Activated CD4-positive, alpha-beta T cell treated with anti-CD3 and anti-CD28 coated beads, Interleukin-2, amount 50 U/mL, for 24 hours (primary cell): ENCODE results near the gene ACOXL.
A peak's percentile ranks its signal among the peaks of the same experiment; 100 is the strongest.
"Not testable (repeated sequence)": the region's sequence is repeated elsewhere in the genome, so short reads cannot be mapped to it uniquely, and the experiment has no call there.

Source experiments
- DNase-seq, 2 donors: peaks; one replicate each; pipeline ENCODE4 v3.0.0-alpha.2; 2020; ENCODE audit warnings: low read depth in 1 of 2, low spot score in 1 of 2

ACOXL gene

GRCh38 chr2:111031546-111032478 lies 299.4 kb downstream of the ACOXL start:
- DNase-seq, result no peak

- DNase-seq, result no peak
Measured at GRCh38 chr2:111032721-111033429, 300.5 kb downstream of the ACOXL start.

- no peak for DNase-seq
Measured at GRCh38 chr2:111034146-111034545, 301.8 kb downstream of the ACOXL start.

- DNase-seq, result no peak
Measured at GRCh38 chr2:111034606-111035005, 302.2 kb downstream of the ACOXL start.

GRCh38 chr2:111035830-111036441 lies 303.6 kb downstream of the ACOXL start:
- DNase-seq, result no peak

GRCh38 chr2:111037128-111037527 lies 304.8 kb downstream of the ACOXL start:
- DNase-seq, result no peak

- no peak for DNase-seq
Measured at GRCh38 chr2:111039628-111040383, 307.4 kb downstream of the ACOXL start.

GRCh38 chr2:111041398-111042202 lies 309.2 kb downstream of the ACOXL start:
- DNase-seq, result no peak

GRCh38 chr2:111042261-111042660 lies 309.9 kb downstream of the ACOXL start:
- no peak for DNase-seq

- no peak for DNase-seq
Measured at GRCh38 chr2:111042772-111043771, 310.7 kb downstream of the ACOXL start.

- no peak for DNase-seq
Measured at GRCh38 chr2:111044066-111044465, 311.7 kb downstream of the ACOXL start.

- not testable (repeated sequence) for DNase-seq
Measured at GRCh38 chr2:111045236-111045635, 312.9 kb downstream of the ACOXL start.

- DNase-seq, result no peak
Measured at GRCh38 chr2:111045771-111046444, 313.5 kb downstream of the ACOXL start.

GRCh38 chr2:111046670-111047069 lies 314.3 kb downstream of the ACOXL start:
- DNase-seq, result no peak

GRCh38 chr2:111048856-111049768 lies 316.7 kb downstream of the ACOXL start:
- DNase-seq, result no peak

GRCh38 chr2:111049792-111050640 lies 317.6 kb downstream of the ACOXL start:
- DNase-seq, result peak in 1 of 2 donors; percentile 33
